NOMO-1 treated with dmso at 0.1 percent for 144 hours (cell line): ENCODE data around the gene INPP5A.

ENCODE experiments used
- DNase-seq: peaks from one replicate; lab custom pipeline; 2025; ENCODE audit not compliant: unreplicated experiment; lab: John Stamatoyannopoulos, UW

INPP5A gene

GRCh38 chr10:132776186-132776585 is 238.6 kb downstream of the INPP5A start:
- no peak for DNase-seq

GRCh38 chr10:132776821-132777220 is 239.2 kb downstream of the INPP5A start:
- DNase-seq: no peak

GRCh38 chr10:132777441-132777840 is 239.9 kb downstream of the INPP5A start:
- no peak for DNase-seq

- DNase-seq: no peak
Observed at GRCh38 chr10:132779549-132780294, 242.1 kb downstream of the INPP5A start.

- DNase-seq: no peak
Observed at GRCh38 chr10:132780356-132780755, 242.8 kb downstream of the INPP5A start.

GRCh38 chr10:132781556-132781955 is 244.0 kb downstream of the INPP5A start:
- DNase-seq: no peak

GRCh38 chr10:132783165-132783939 is 245.8 kb downstream of the INPP5A start:
- DNase-seq: no peak

GRCh38 chr10:132783940-132784865 is 246.6 kb downstream of the INPP5A start:
- DNase-seq: no peak

GRCh38 chr10:132784866-132785722 is 247.5 kb downstream of the INPP5A start:
- no peak for DNase-seq

GRCh38 chr10:132785723-132786475 is 248.3 kb downstream of the INPP5A start, which contains the start of gene NKX6-2:
NKX6-2 (minus strand) TSS chr10:132786147; CDS start chr10:132785948, 199 bp downstream.
- DNase-seq: no peak

- no peak for DNase-seq
Observed at GRCh38 chr10:132786476-132786883, 248.9 kb downstream of the INPP5A start.

GRCh38 chr10:132786884-132787494 is 249.4 kb downstream of the INPP5A start:
- DNase-seq: no peak

- DNase-seq: no peak
Observed at GRCh38 chr10:132787495-132788179, 250.1 kb downstream of the INPP5A start.

- no peak for DNase-seq
Observed at GRCh38 chr10:132788180-132788830, 250.7 kb downstream of the INPP5A start.

GRCh38 chr10:132788831-132789219 is 251.2 kb downstream of the INPP5A start:
- no peak for DNase-seq

- no peak for DNase-seq
Observed at GRCh38 chr10:132789659-132790148, 252.1 kb downstream of the INPP5A start.

- no peak for DNase-seq
Observed at GRCh38 chr10:132790470-132790869, 252.9 kb downstream of the INPP5A start.
